ENCODE data around the gene MAPKAPK2.

MAPKAPK2 gene

GRCh38 chr1:206666954-206667665 lies 17.6 kb upstream of the MAPKAPK2 start:
- TF ChIP-seq CTCF (IDR thresholded peaks at IDR 0.05; ENCODE audit: insufficient read depth, missing control alignments) = no peak
- no peak for DNase-seq (ENCODE audit: insufficient read length, low spot score)
- FAIRE-seq = no peak

GRCh38 chr1:206668351-206668750 lies 16.4 kb upstream of the MAPKAPK2 start:
- no peak for TF ChIP-seq CTCF (IDR thresholded peaks at IDR 0.05; ENCODE audit: insufficient read depth, missing control alignments)
- no peak for FAIRE-seq
- no peak for DNase-seq (ENCODE audit: insufficient read length, low spot score)

GRCh38 chr1:206668874-206669410 lies 15.8 kb upstream of the MAPKAPK2 start:
- DNase-seq (ENCODE audit: insufficient read length, low spot score) (no peak), FAIRE-seq (no peak)
- TF ChIP-seq CTCF (IDR thresholded peaks at IDR 0.05; ENCODE audit: insufficient read depth, missing control alignments) = no peak

- no peak for TF ChIP-seq CTCF (IDR thresholded peaks at IDR 0.05; ENCODE audit: insufficient read depth, missing control alignments)
- no peak for FAIRE-seq
- no peak for DNase-seq (ENCODE audit: insufficient read length, low spot score)
Observed at GRCh38 chr1:206672011-206672688, 12.6 kb upstream of the MAPKAPK2 start.

GRCh38 chr1:206672844-206673758 lies 11.6 kb upstream of the MAPKAPK2 start:
- FAIRE-seq (no peak), DNase-seq (ENCODE audit: insufficient read length, low spot score) (no peak)
- TF ChIP-seq CTCF (IDR thresholded peaks at IDR 0.05; ENCODE audit: insufficient read depth, missing control alignments) = no peak

GRCh38 chr1:206674236-206674635 lies 10.5 kb upstream of the MAPKAPK2 start:
- no peak for DNase-seq (ENCODE audit: insufficient read length, low spot score)
- no peak for TF ChIP-seq CTCF (IDR thresholded peaks at IDR 0.05; ENCODE audit: insufficient read depth, missing control alignments)
- FAIRE-seq = no peak

All from D721Med (cell line).